Activated B cell treated with CpG ODN at 0.5 μM for 24 hours (primary cell): ENCODE results near the gene HS3ST2. TPM values are rescaled to one million over a fixed set of nuclear protein-coding genes. Genes with fewer than 3 reads are reported as not detected.
A peak's percentile ranks its signal among the peaks of the same experiment; 100 is the strongest.
"Not testable (repeated sequence)": the region's sequence is repeated elsewhere in the genome, so short reads cannot be mapped to it uniquely, and the experiment has no call there.

Experiments used
- ATAC-seq: fragments of 200-7000 bp; cut with Tn5 transposase; one replicate; pipeline ENCODE4 v1.10.0; 2021; ENCODE audit warnings: low read depth, mild to moderate bottlenecking, moderate library complexity
- CTCF ChIA-PET: fragments of 350-600 bp; sonication (Branson Sonifier 250); formaldehyde crosslinking; loops from one replicate; lab custom pipeline; 2021; ENCODE audit warnings: antibody characterized with exemption; lab: Charles Lee
- POLR2A ChIA-PET: fragments of 350-600 bp; sonication (Branson Sonifier 250); formaldehyde crosslinking; loops from one replicate; lab custom pipeline; 2021; ENCODE audit warnings: antibody characterized with exemption; lab: Charles Lee
- DNase-seq: peaks from one replicate; pipeline ENCODE4 v3.0.0; 2022
- H3K27ac Mint-ChIP-seq: one replicate; pipeline ENCODE4 v1.8.0; 2020; ENCODE audit warnings: mixed read lengths
- H3K27me3 Mint-ChIP-seq: one replicate; pipeline ENCODE4 v1.8.0; 2021; ENCODE audit warnings: mixed read lengths
- H3K36me3 Mint-ChIP-seq: one replicate; pipeline ENCODE4 v1.8.0; 2021; ENCODE audit warnings: low read depth, mixed read lengths
- H3K4me1 Mint-ChIP-seq: one replicate; pipeline ENCODE4 v1.8.0; 2021; ENCODE audit warnings: mixed read lengths
- H3K4me3 Mint-ChIP-seq: one replicate; pipeline ENCODE4 v1.8.0; 2020; ENCODE audit warnings: mild to moderate bottlenecking, mixed read lengths
- H3K9me3 Mint-ChIP-seq: one replicate; pipeline ENCODE4 v1.8.0; 2020; ENCODE audit warnings: mixed read lengths
- CTCF ChIP-seq: fragments of 200-600 bp; IDR thresholded peaks from one replicate; pipeline ENCODE4 v1.8.0; 2022; ENCODE audit warnings: antibody characterized with exemption, mild to moderate bottlenecking
- intact Hi-C: fragments of 100-400 bp; cut with micrococcal nuclease; formaldehyde crosslinking; loops from one replicate; pipeline ENCODE4 v1.15.1; 2024
- total RNA-seq: library from RNA; stranded (reverse); gene quantifications from 2 replicates; pipeline ENCODE4 v1.2.3, GENCODE V29; 2022

The HS3ST2 gene
- total RNA-seq, 1 donor from 2014 or later, result not detected

- TF ChIP-seq CTCF, result no peak
- no peak overlapping the region for H3K4me3 Mint-ChIP-seq
- peaks cover 48% of the 10 kb centered on the region for H3K4me1 Mint-ChIP-seq
- no peak overlapping the region for H3K27ac Mint-ChIP-seq
- CTCF ChIA-PET, result no interaction called here
- intact Hi-C loops, result loop anchor here (10.0 kb wide), 1 partner anchor 117 kb away; the partner anchor contains the start of gene HS3ST2
- no peaks in the 10 kb centered on the region for H3K27me3 Mint-ChIP-seq
- no peak for DNase-seq
- no peaks in the 10 kb centered on the region for H3K36me3 Mint-ChIP-seq
- no peaks in the 10 kb centered on the region for H3K9me3 Mint-ChIP-seq
- POLR2A ChIA-PET, result no interaction called here
- ATAC-seq, result no peak
Measured at GRCh38 chr16:22932032-22932771, 118.2 kb downstream of the HS3ST2 start.

- Mint-ChIP-seq H3K4me3 (peak overlapping the region; percentile 60), H3K36me3 (no peaks in the 10 kb centered on the region), H3K9me3 (no peaks in the 10 kb centered on the region), H3K4me1 (peaks cover 48% of the 10 kb centered on the region), H3K27me3 (no peaks in the 10 kb centered on the region), H3K27ac (peak overlapping the region; percentile 13)
- intact Hi-C loops, result loop anchor here (10.0 kb wide), 1 partner anchor 118 kb away; the partner anchor contains the start of gene HS3ST2
- ChIA-PET POLR2A (no interaction called here), CTCF (no interaction called here)
- TF ChIP-seq CTCF, result no peak
- DNase-seq (no peak), ATAC-seq (no peak)
Measured at GRCh38 chr16:22933173-22933572, 119.2 kb downstream of the HS3ST2 start.

GRCh38 chr16:22934786-22935185 is 120.8 kb downstream of the HS3ST2 start:
- ChIA-PET POLR2A (no interaction called here), CTCF (no interaction called here)
- no peak overlapping the region for H3K4me3 Mint-ChIP-seq
- intact Hi-C loops, result loop anchor here (10.0 kb wide), 1 partner anchor 120 kb away; the partner anchor contains the start of gene HS3ST2
- DNase-seq (no peak), ATAC-seq (no peak)
- no peaks in the 10 kb centered on the region for H3K9me3 Mint-ChIP-seq
- H3K27ac Mint-ChIP-seq, result no peak overlapping the region
- no peaks in the 10 kb centered on the region for H3K27me3 Mint-ChIP-seq
- TF ChIP-seq CTCF, result no peak
- H3K4me1 Mint-ChIP-seq, result peaks cover 52% of the 10 kb centered on the region
- H3K36me3 Mint-ChIP-seq, result no peaks in the 10 kb centered on the region

DNA sequence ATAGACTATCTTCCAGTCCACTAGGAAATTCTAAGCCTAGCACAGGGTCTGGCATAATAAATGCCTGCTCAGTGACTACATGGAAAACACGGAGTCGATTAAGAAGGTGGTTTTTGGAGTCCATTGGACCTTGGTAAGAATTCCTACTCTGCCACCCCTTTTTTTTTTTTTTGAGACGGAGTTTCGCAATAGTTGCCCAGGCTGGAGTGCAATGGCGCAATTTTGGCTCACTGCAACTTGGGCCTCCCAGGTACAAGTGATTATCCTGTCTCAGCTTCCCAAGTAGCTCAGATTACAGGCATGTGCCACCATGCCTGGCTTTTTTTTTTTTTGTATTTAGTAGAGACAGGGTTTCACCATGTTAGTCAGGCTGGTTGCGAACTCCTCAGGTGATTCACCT is 123.2 kb downstream of the HS3ST2 start:
- DNase-seq, result no peak
- H3K36me3 Mint-ChIP-seq, result no peaks in the 10 kb centered on the region
- peaks cover 44% of the 10 kb centered on the region for H3K4me1 Mint-ChIP-seq
- no peak for TF ChIP-seq CTCF
- ATAC-seq, result no peak
- no peak overlapping the region for H3K27ac Mint-ChIP-seq
- ChIA-PET CTCF (no interaction called here), POLR2A (interaction anchor here (0.6 kb wide), 1 partner anchor 304 kb away, joined by 3 read pairs; no protein-coding TSS in a partner anchor)
- no peaks in the 10 kb centered on the region for H3K9me3 Mint-ChIP-seq
- no peak overlapping the region for H3K4me3 Mint-ChIP-seq
- intact Hi-C loops, result loop anchor here (10.0 kb wide), 1 partner anchor 122 kb away; the partner anchor contains the start of gene HS3ST2
- H3K27me3 Mint-ChIP-seq, result peaks cover 5% of the 10 kb centered on the region

DNA sequence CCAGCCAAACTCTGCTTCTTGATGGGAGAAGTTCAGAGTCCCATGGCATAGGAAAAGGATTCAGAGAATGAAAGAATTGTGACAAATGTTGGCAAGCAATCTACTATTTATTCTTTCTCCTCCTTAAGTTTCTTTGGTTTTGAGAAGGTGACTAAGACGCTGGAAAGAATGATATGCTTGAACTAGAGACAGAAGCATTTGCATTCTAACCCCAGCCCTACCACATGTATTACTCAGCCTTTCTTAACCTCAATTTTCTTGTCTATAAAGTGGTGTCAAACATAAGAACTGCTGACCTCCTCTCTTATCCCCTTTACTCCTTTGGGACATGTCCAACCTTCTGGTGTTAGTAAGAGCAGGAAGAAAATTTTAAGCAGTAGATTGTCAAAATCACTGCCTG is 124.7 kb downstream of the HS3ST2 start:
- intact Hi-C loops, result loop anchor here (10.0 kb wide), 1 partner anchor 124 kb away; the partner anchor contains the start of gene HS3ST2
- POLR2A ChIA-PET, result no interaction called here
- no peak for TF ChIP-seq CTCF
- H3K4me3 Mint-ChIP-seq, result no peak overlapping the region
- DNase-seq, result no peak
- no peaks in the 10 kb centered on the region for H3K9me3 Mint-ChIP-seq
- no peak for ATAC-seq
- no peak overlapping the region for H3K27ac Mint-ChIP-seq
- H3K4me1 Mint-ChIP-seq, result peaks cover 29% of the 10 kb centered on the region
- CTCF ChIA-PET, result no interaction called here
- peaks cover 7% of the 10 kb centered on the region for H3K27me3 Mint-ChIP-seq
- no peaks in the 10 kb centered on the region for H3K36me3 Mint-ChIP-seq

DNA sequence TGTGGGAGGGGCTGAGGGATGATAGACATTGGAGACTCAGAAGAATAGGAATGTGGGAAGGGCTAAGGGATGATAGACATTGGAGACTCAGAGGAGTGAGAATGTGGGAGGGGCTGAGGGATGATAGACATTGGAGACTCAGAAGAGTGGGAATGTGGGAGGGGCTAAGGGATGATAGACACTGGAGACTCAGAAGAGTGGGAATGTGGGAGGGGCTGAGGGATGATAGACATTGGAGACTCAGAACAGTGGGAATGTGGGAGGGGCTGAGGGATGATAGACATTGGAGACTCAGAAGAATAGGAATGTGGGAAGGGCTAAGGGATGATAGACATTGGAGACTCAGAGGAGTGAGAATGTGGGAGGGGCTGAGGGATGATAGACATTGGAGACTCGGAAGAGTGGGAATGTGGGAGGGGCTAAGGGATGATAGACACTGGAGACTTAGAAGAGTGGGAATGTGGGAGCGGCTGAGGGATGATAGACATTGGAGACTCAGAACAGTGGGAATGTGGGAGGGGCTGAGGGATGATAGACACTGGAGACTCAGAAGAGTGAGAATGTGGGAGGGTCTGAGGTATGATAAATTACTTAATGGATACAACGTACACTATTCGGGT is 125.9 kb downstream of the HS3ST2 start:
- H3K27ac Mint-ChIP-seq, H3K36me3 Mint-ChIP-seq, CTCF ChIA-PET, H3K9me3 Mint-ChIP-seq, POLR2A ChIA-PET, ATAC-seq, DNase-seq, H3K4me3 Mint-ChIP-seq: not testable (repeated sequence)
- intact Hi-C loops, result loop anchor here (10.0 kb wide), 1 partner anchor 125 kb away; the partner anchor contains the start of gene HS3ST2
- Mint-ChIP-seq H3K27me3 (peaks cover 11% of the 10 kb centered on the region), H3K4me1 (peaks cover 20% of the 10 kb centered on the region)
